OCI-LY7 (cell line): ENCODE measurements around the gene PFKP.

Experiments
- EZH2phosphoT487 ChIP-seq: fragments of 200-600 bp; sonication (generic); IDR thresholded peaks from 2 replicates; pipeline ENCODE4 v1.6.1; 2018; ENCODE audit warnings: low read depth, borderline replicate concordance, mild to moderate bottlenecking, mixed run types, antibody characterized with exemption, low read length, moderate library complexity, mixed read lengths
- TF ChIP-seq, protein P1 (sequence below): fragments of 200-600 bp; sonication (generic); conservative IDR thresholded peaks from 2 replicates; pipeline ENCODE4 v1.5.1; 2014; ENCODE audit warnings: mild to moderate bottlenecking, antibody characterized with exemption, low read length, moderate library complexity, mixed read lengths

DNA sequence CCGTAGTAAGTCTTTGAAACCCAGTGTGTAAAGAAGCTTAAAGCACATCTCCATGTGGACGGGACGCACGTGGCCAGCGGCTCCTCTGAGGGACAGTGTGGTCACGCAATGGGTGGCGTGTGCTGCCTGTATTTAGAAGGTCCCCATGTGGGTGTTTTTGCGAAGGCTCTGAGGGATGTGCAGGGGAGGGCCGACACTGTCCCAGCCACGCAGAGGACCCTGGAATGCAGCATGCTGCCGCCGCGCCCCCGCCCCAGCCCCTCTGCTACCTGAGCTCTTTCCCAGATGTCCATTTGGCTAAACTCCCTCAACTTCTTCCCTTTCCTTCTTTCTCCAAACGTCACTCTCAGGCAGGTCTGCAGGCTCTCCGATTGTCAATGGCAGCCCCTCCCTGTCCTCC, 8.8 kb downstream of the PFKP start:
- TF ChIP-seq, protein P1, sequence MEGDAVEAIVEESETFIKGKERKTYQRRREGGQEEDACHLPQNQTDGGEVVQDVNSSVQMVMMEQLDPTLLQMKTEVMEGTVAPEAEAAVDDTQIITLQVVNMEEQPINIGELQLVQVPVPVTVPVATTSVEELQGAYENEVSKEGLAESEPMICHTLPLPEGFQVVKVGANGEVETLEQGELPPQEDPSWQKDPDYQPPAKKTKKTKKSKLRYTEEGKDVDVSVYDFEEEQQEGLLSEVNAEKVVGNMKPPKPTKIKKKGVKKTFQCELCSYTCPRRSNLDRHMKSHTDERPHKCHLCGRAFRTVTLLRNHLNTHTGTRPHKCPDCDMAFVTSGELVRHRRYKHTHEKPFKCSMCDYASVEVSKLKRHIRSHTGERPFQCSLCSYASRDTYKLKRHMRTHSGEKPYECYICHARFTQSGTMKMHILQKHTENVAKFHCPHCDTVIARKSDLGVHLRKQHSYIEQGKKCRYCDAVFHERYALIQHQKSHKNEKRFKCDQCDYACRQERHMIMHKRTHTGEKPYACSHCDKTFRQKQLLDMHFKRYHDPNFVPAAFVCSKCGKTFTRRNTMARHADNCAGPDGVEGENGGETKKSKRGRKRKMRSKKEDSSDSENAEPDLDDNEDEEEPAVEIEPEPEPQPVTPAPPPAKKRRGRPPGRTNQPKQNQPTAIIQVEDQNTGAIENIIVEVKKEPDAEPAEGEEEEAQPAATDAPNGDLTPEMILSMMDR, result no peak
- no peak for TF ChIP-seq EZH2phosphoT487
